GM23248 (cell line): ENCODE results near the gene PRR30. TPM values are rescaled to one million over a fixed set of nuclear protein-coding genes. Genes with fewer than 3 reads are reported as not detected.

ENCODE experiments used
- DNase-seq: peaks from one replicate; pipeline ENCODE4 v3.0.0-alpha.2; 2015
- H2AFZ ChIP-seq: fragments of 200-600 bp; sonication (generic); 2 replicates; pipeline ENCODE4 v1.6.1; 2016; ENCODE audit warnings: antibody characterized with exemption
- H3F3A ChIP-seq: fragments of 200-600 bp; sonication (generic); 2 replicates; pipeline ENCODE4 v1.6.1; 2016; ENCODE audit warnings: mild to moderate bottlenecking, antibody characterized with exemption, mixed run types; ENCODE audit not compliant: insufficient read depth
- H3K27ac ChIP-seq: fragments of 200-600 bp; sonication (generic); 2 replicates; pipeline ENCODE4 v1.5.1; 2016; ENCODE audit warnings: mild to moderate bottlenecking
- H3K27me3 ChIP-seq: fragments of 200-600 bp; sonication (generic); replicated peaks from 2 replicates; pipeline ENCODE4 v1.6.1; 2016; ENCODE audit warnings: mild to moderate bottlenecking; ENCODE audit not compliant: insufficient read depth
- H3K36me3 ChIP-seq: fragments of 200-600 bp; sonication (generic); 2 replicates; pipeline ENCODE4 v1.6.1; 2016; ENCODE audit warnings: low read depth, mild to moderate bottlenecking
- H3K4me1 ChIP-seq: fragments of 200-600 bp; sonication (generic); 2 replicates; pipeline ENCODE4 v1.6.1; 2016; ENCODE audit warnings: mild to moderate bottlenecking; ENCODE audit not compliant: insufficient read depth
- H3K4me2 ChIP-seq: fragments of 200-600 bp; sonication (generic); one replicate; pipeline ENCODE4 v1.6.1; 2016; ENCODE audit warnings: mild to moderate bottlenecking; ENCODE audit not compliant: unreplicated experiment
- H3K4me3 ChIP-seq: fragments of 200-600 bp; sonication (generic); 2 replicates; pipeline ENCODE4 v1.5.1; 2016; ENCODE audit warnings: mild to moderate bottlenecking
- H3K79me2 ChIP-seq: fragments of 200-600 bp; sonication (generic); 2 replicates; pipeline ENCODE4 v1.6.1; 2016; ENCODE audit warnings: mild to moderate bottlenecking; ENCODE audit not compliant: insufficient read depth
- H3K9ac ChIP-seq: fragments of 200-600 bp; sonication (generic); 2 replicates; pipeline ENCODE4 v1.6.1; 2016; ENCODE audit warnings: mild to moderate bottlenecking
- H3K9me2 ChIP-seq: fragments of 200-600 bp; sonication (generic); 2 replicates; pipeline ENCODE4 v1.6.1; 2016; ENCODE audit warnings: mixed run types, mild to moderate bottlenecking, moderate library complexity; ENCODE audit not compliant: insufficient read depth
- H3K9me3 ChIP-seq: fragments of 200-600 bp; sonication (generic); one replicate; pipeline ENCODE4 v1.6.1; 2017; ENCODE audit warnings: low read depth
- H4K20me1 ChIP-seq: fragments of 200-600 bp; sonication (generic); 2 replicates; pipeline ENCODE4 v1.6.0; 2016; ENCODE audit not compliant: insufficient read depth
- EZH2 ChIP-seq: fragments of 200-600 bp; sonication (generic); IDR thresholded peaks from 2 replicates; pipeline ENCODE4 v1.6.1; 2018; ENCODE audit warnings: antibody characterized with exemption, mild to moderate bottlenecking; ENCODE audit not compliant: insufficient read depth, poor library complexity, severe bottlenecking
- EZH2phosphoT487 ChIP-seq: fragments of 200-600 bp; sonication (generic); IDR thresholded peaks from 2 replicates; pipeline ENCODE4 v1.6.1; 2018; ENCODE audit warnings: antibody characterized with exemption, moderate library complexity, mild to moderate bottlenecking, low read depth; ENCODE audit not compliant: insufficient read depth
- WGBS, 2 experiments: methylation state at CpG; one replicate each; pipeline ENCODE4 v1.1.6; 2015 to 2017; ENCODE audit warnings: low lambda C conversion rate in 2 of 2, low coverage in 1 of 2; ENCODE audit errors: missing lambda C conversion rate in 2 of 2; 5-methylcytosine and 5-hydroxymethylcytosine counted together
- in situ Hi-C: fragments of 300-500 bp; cut with MboI; formaldehyde crosslinking; loops from 2 replicates; pipeline ENCODE4 v1.15.0; 2020
- polyA plus RNA-seq: library from polyadenylated mRNA; unstranded; fragments of >200 nt; fragmentation: Nextera tagmentation; extraction: Ambion mirVana; gene quantifications from 2 replicates; pipeline ENCODE4 v1.2.1, GENCODE V29; 2016
- total RNA-seq: library from RNA; depleted of rRNA; stranded (reverse); fragments of >200 nt; shearing (Covaris generic); gene quantifications from 2 replicates; pipeline ENCODE4 v1.2.3, GENCODE V29; 2014; rRNA removed

PRR30 gene
- total and polyA plus RNA-seq, 2 experiments from 2014 or later = not detected

DNA sequence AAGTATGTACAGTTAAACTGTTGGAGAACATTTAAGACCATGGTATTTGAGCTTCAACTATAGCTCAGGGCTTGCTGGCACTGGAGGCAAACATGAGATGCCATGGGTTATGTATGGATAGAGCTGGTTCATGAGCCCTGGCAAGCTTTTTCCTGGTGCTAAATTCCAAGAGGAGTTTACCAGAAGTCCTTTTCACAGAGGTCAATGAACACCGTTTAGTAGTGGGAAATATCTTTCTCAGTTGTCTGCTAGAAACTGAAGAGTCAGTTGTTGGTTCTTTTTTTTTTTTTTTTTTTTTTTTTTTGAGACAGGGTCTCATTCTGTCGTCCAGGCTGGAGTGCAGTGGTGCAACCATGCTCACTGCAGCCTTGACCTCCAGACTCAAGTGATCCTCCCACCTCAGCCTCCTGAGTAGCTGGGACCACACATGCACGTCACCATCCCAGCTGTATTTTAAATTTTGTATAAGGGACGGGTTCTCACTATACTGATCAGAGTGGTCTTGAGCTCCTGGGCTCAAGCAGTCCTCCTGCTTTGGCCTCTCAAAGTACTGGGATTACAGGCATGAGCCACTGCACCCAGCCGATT, 51.3 kb downstream of the PRR30 start:
- Histone ChIP-seq H3K9me2 (no peaks in the 10 kb centered on the region), H3K27me3 (no peaks in the 10 kb centered on the region), H3K27ac (no peak overlapping the region), H4K20me1 (no peaks in the 10 kb centered on the region), H2AFZ (no peak overlapping the region), H3K79me2 (no peaks in the 10 kb centered on the region), H3K4me1 (no peaks in the 10 kb centered on the region), H3K9ac (no peak overlapping the region), H3K4me2 (no peak overlapping the region), H3K4me3 (no peak overlapping the region), H3F3A (peaks cover 13% of the 10 kb centered on the region), H3K9me3 (no peaks in the 10 kb centered on the region), H3K36me3 (no peaks in the 10 kb centered on the region)
- in situ Hi-C loops = no loop called here
- DNase-seq = no peak
- WGBS, 2 experiments = 68 to 77% methylated on average over 5 of the region's 5 CpGs
- TF ChIP-seq EZH2 = no peak
- no peak for TF ChIP-seq EZH2phosphoT487

Other genes starting within 250 kb of the PRR30 start
- 5.4 and 7.9 TPM in 2 replicates for gene MAPRE3, start 168.8 kb downstream of the PRR30 start, total RNA-seq
- 21.6 and 23.0 TPM in 2 replicates for gene MAPRE3, start 168.8 kb downstream of the PRR30 start, polyA plus RNA-seq
- 74.9 and 90.4 TPM in 2 replicates for gene TMEM214, start 106.4 kb downstream of the PRR30 start, total RNA-seq
- gene TMEM214, start 106.4 kb downstream of the PRR30 start, polyA plus RNA-seq = 70.9 and 75.7 TPM in 2 replicates
- 15.2 and 17.8 TPM in 2 replicates for gene AGBL5, start 87.7 kb downstream of the PRR30 start, total RNA-seq
- 19.7 TPM in 2 replicates for gene AGBL5, start 87.7 kb downstream of the PRR30 start, polyA plus RNA-seq
- 445 and 499 TPM in 2 replicates for gene OST4, start 67.8 kb downstream of the PRR30 start, total RNA-seq
- gene OST4, start 67.8 kb downstream of the PRR30 start, polyA plus RNA-seq = 906 and 942 TPM in 2 replicates
- 219 and 229 TPM in 2 replicates for gene EMILIN1, start 60.8 kb downstream of the PRR30 start, total RNA-seq
- 61.5 and 65.0 TPM in 2 replicates for gene EMILIN1, start 60.8 kb downstream of the PRR30 start, polyA plus RNA-seq
- gene KHK, start 52.6 kb downstream of the PRR30 start, total RNA-seq = not detected in 2 replicates
- 0.24 and 0.51 TPM in 2 replicates for gene KHK, start 52.6 kb downstream of the PRR30 start, polyA plus RNA-seq
- 19.2 and 23.3 TPM in 2 replicates for gene CGREF1, start 20.3 kb downstream of the PRR30 start, total RNA-seq
- gene CGREF1, start 20.3 kb downstream of the PRR30 start, polyA plus RNA-seq = 17.2 and 17.8 TPM in 2 replicates
- not detected in 2 replicates for gene ABHD1, start 15.6 kb downstream of the PRR30 start, total RNA-seq
- not detected in 2 replicates for gene ABHD1, start 15.6 kb downstream of the PRR30 start, polyA plus RNA-seq
- gene PREB, start 4.8 kb downstream of the PRR30 start, total RNA-seq = 52.2 and 55.9 TPM in 2 replicates
- 40.8 and 45.0 TPM in 2 replicates for gene PREB, start 4.8 kb downstream of the PRR30 start, polyA plus RNA-seq
- not detected in 2 replicates for gene TCF23, start 9.6 kb upstream of the PRR30 start, total RNA-seq
- not detected in 2 replicates for gene TCF23, start 9.6 kb upstream of the PRR30 start, polyA plus RNA-seq
- gene ATRAID, start 72.6 kb upstream of the PRR30 start, total RNA-seq = 170 and 214 TPM in 2 replicates
- 304 and 311 TPM in 2 replicates for gene ATRAID, start 72.6 kb upstream of the PRR30 start, polyA plus RNA-seq
- 13.5 and 19.9 TPM in 2 replicates for gene SLC5A6, start 72.9 kb upstream of the PRR30 start, total RNA-seq
- gene SLC5A6, start 72.9 kb upstream of the PRR30 start, polyA plus RNA-seq = 9.4 and 10.4 TPM in 2 replicates
- gene CAD, start 78.0 kb upstream of the PRR30 start, total RNA-seq = 23.9 and 27.7 TPM in 2 replicates
- 17.1 and 19.2 TPM in 2 replicates for gene CAD, start 78.0 kb upstream of the PRR30 start, polyA plus RNA-seq
- not detected in 2 replicates for gene SLC30A3, start 123.6 kb upstream of the PRR30 start, total RNA-seq
- gene SLC30A3, start 123.6 kb upstream of the PRR30 start, polyA plus RNA-seq = not detected in 2 replicates
- gene DNAJC5G, start 136.0 kb upstream of the PRR30 start, total RNA-seq = not detected in 2 replicates
- gene DNAJC5G, start 136.0 kb upstream of the PRR30 start, polyA plus RNA-seq = not detected in 2 replicates
- not detected in 2 replicates for gene TRIM54, start 143.0 kb upstream of the PRR30 start, total RNA-seq
- gene TRIM54, start 143.0 kb upstream of the PRR30 start, polyA plus RNA-seq = not detected in 2 replicates
- not detected in 2 replicates for gene UCN, start 169.0 kb upstream of the PRR30 start, total RNA-seq
- 1.3 and 1.6 TPM in 2 replicates for gene UCN, start 169.0 kb upstream of the PRR30 start, polyA plus RNA-seq
- 91.0 and 94.0 TPM in 2 replicates for gene MPV17, start 183.7 kb upstream of the PRR30 start, total RNA-seq
- 128 and 138 TPM in 2 replicates for gene MPV17, start 183.7 kb upstream of the PRR30 start, polyA plus RNA-seq
- 22.6 and 43.1 TPM in 2 replicates for gene GTF3C2, start 217.4 kb upstream of the PRR30 start, total RNA-seq
- gene GTF3C2, start 217.4 kb upstream of the PRR30 start, polyA plus RNA-seq = 23.8 and 26.4 TPM in 2 replicates
- gene EIF2B4, start 230.9 kb upstream of the PRR30 start, total RNA-seq = 26.6 and 29.2 TPM in 2 replicates
- gene EIF2B4, start 230.9 kb upstream of the PRR30 start, polyA plus RNA-seq = 50.1 and 55.2 TPM in 2 replicates
- gene SNX17, start 231.2 kb upstream of the PRR30 start, total RNA-seq = 163 and 193 TPM in 2 replicates
- gene SNX17, start 231.2 kb upstream of the PRR30 start, polyA plus RNA-seq = 173 and 183 TPM in 2 replicates
- gene ZNF513, start 241.3 kb upstream of the PRR30 start, total RNA-seq = 6.7 and 9.5 TPM in 2 replicates
- gene ZNF513, start 241.3 kb upstream of the PRR30 start, polyA plus RNA-seq = 6.0 and 6.6 TPM in 2 replicates